Endothelial cell (in vitro differentiated cells): ENCODE measurements around the gene ALG9. TPM values are rescaled to one million over a fixed set of nuclear protein-coding genes. Genes with fewer than 3 reads are reported as not detected.
A peak's percentile ranks its signal among the peaks of the same experiment; 100 is the strongest.
"Not testable (repeated sequence)": the region's sequence is repeated elsewhere in the genome, so short reads cannot be mapped to it uniquely, and the experiment has no call there.

Source experiments
- DNase-seq: peaks from one replicate; pipeline ENCODE4 v3.0.0; 2021; ENCODE audit warnings: low spot score
- H3K27ac Mint-ChIP-seq: one replicate; pipeline ENCODE4 v1.8.0; 2021; ENCODE audit warnings: mixed read lengths, inconsistent platforms; ENCODE audit not compliant: unreplicated experiment
- H3K27me3 Mint-ChIP-seq: one replicate; pipeline ENCODE4 v1.8.0; 2021; ENCODE audit warnings: mild to moderate bottlenecking, moderate library complexity, mixed read lengths, inconsistent platforms; ENCODE audit not compliant: unreplicated experiment
- H3K36me3 Mint-ChIP-seq: one replicate; pipeline ENCODE4 v1.8.0; 2021; ENCODE audit warnings: mild to moderate bottlenecking, low read depth, mixed read lengths, inconsistent platforms; ENCODE audit not compliant: unreplicated experiment
- H3K4me1 Mint-ChIP-seq: one replicate; pipeline ENCODE4 v1.8.0; 2021; ENCODE audit warnings: mild to moderate bottlenecking, mixed read lengths, inconsistent platforms; ENCODE audit not compliant: unreplicated experiment
- H3K4me3 Mint-ChIP-seq: one replicate; pipeline ENCODE4 v1.8.0; 2021; ENCODE audit warnings: mild to moderate bottlenecking, mixed read lengths, inconsistent platforms; ENCODE audit not compliant: unreplicated experiment
- H3K9me3 Mint-ChIP-seq: one replicate; pipeline ENCODE4 v1.8.0; 2021; ENCODE audit warnings: mixed read lengths, inconsistent platforms; ENCODE audit not compliant: unreplicated experiment
- total RNA-seq: library from RNA; stranded (reverse); fragmentation: NEBNext Ultra II Directional; extraction: Animal tissue kit (Norgen Biotek cat#: 25700); gene quantifications from one replicate; pipeline ENCODE4 v1.2.1, GENCODE V29; 2021; ENCODE audit not compliant: unreplicated experiment
- TF ChIP-seq, protein P1 (sequence below): fragments of 200-600 bp; sonication (generic); IDR thresholded peaks from one replicate; pipeline ENCODE4 v1.5.0; 2021; ENCODE audit warnings: antibody characterized with exemption; ENCODE audit not compliant: unreplicated experiment

ALG9 gene
- total RNA-seq, 1 donor from 2014 or later = 35.8 TPM

GRCh38 chr11:111777094-111778046 lies 94.0 kb downstream of the ALG9 start:
- TF ChIP-seq, protein P1, sequence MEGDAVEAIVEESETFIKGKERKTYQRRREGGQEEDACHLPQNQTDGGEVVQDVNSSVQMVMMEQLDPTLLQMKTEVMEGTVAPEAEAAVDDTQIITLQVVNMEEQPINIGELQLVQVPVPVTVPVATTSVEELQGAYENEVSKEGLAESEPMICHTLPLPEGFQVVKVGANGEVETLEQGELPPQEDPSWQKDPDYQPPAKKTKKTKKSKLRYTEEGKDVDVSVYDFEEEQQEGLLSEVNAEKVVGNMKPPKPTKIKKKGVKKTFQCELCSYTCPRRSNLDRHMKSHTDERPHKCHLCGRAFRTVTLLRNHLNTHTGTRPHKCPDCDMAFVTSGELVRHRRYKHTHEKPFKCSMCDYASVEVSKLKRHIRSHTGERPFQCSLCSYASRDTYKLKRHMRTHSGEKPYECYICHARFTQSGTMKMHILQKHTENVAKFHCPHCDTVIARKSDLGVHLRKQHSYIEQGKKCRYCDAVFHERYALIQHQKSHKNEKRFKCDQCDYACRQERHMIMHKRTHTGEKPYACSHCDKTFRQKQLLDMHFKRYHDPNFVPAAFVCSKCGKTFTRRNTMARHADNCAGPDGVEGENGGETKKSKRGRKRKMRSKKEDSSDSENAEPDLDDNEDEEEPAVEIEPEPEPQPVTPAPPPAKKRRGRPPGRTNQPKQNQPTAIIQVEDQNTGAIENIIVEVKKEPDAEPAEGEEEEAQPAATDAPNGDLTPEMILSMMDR = peak; percentile 54
- no peaks in the 10 kb centered on the region for H3K9me3 Mint-ChIP-seq
- no peaks in the 10 kb centered on the region for H3K4me1 Mint-ChIP-seq
- H3K27me3 Mint-ChIP-seq = no peaks in the 10 kb centered on the region
- DNase-seq = peak; percentile 8
- no peak overlapping the region for H3K4me3 Mint-ChIP-seq
- H3K27ac Mint-ChIP-seq = no peak overlapping the region
- H3K36me3 Mint-ChIP-seq = no peaks in the 10 kb centered on the region

DNA sequence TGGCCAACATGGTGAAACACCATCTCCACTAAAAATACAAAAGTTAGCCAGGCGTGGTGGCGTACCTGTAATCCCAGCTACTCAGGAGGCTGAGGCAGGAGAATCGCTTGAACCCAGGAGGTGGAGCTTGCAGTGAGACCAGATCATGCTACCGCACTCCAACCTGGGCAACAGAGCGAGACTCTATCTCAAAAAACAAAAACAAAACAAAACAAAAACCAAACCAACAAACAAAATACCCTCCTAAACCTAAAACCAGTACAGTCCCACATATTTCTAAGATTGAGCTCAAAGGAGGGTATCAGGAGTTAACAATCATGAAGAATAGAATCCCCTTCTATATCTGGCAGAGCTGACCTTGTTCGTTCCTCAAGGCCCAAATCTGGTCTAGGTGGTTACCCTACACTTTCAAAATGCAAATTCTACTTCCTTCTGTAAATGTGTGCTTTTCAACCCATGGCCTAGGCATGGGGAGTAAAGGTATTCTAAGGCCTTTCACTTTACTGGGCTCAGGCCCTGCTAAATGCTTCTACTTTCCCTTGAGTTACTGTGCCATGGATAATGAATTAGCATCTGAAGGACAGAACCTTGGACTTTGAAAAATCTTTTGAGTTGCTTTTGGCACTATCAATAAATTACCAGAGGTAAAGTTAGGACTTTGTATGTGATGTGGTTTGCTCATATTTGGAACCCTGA lies 94.8 kb downstream of the ALG9 start:
- no peak for DNase-seq
- TF ChIP-seq, protein P1 = no peak
- H3K36me3 Mint-ChIP-seq = no peaks in the 10 kb centered on the region
- no peaks in the 10 kb centered on the region for H3K9me3 Mint-ChIP-seq
- H3K27me3 Mint-ChIP-seq = no peaks in the 10 kb centered on the region
- no peak overlapping the region for H3K27ac Mint-ChIP-seq
- H3K4me3 Mint-ChIP-seq = no peak overlapping the region
- H3K4me1 Mint-ChIP-seq = no peaks in the 10 kb centered on the region

DNA sequence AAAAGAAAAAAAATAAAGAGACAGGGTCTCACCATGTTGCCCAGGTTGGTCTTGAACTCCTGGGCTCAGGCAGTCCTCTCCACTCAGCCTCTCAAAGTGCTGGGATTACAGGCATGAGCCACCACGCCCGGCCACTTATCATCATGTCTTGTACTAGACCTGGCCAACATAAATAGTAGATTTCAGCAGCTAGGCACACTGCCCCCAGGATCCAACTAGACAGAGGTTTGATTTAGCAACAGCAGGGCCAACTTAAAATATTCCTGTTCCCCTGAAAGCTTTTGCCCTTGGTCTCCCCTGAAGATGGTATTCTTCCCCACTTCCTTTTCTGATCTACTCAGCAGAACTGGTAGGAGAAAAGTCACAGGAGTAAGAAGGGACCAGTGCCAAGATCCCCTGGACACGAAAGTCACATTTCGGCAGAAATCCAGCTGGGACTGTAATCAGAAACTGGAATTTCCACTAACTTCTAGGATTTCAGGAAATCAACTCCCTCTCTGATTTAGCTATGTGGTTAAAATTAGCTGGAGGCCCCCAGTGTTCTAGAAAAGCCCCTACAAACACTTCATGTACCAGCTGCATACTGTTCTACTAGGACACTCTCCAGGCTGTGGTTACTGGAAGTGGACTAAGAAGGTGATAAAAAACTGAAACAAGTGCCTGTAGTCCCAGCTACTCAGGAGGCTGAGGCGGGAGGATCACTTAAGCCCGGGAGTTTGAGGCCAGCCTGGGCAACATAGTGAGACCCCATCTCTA lies 96.2 kb downstream of the ALG9 start:
- Mint-ChIP-seq H3K4me1 (no peaks in the 10 kb centered on the region), H3K27ac (no peak overlapping the region), H3K4me3 (no peak overlapping the region), H3K27me3 (peaks cover 1% of the 10 kb centered on the region), H3K9me3 (no peaks in the 10 kb centered on the region), H3K36me3 (no peaks in the 10 kb centered on the region)
- DNase-seq = no peak
- TF ChIP-seq, protein P1 = no peak

DNA sequence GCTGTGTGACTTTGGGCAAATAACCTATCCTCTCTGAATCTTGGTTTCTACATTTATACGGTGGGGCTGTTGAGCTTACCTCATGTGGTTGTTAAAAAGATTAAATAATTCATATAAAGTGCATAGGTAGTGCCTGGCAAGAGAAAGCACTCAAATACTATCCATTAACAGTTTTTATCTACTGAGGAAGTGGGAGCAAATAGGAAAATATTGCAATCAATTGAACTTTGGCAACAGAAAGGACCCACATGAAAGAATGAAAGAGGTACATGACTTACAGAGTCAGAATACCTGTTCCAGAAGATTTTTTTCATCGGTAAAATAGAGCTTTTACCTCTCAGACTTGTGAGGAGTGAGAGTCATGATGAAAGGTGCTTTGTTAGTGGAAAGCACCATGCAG lies 98.8 kb downstream of the ALG9 start:
- Mint-ChIP-seq H3K4me1 (no peaks in the 10 kb centered on the region), H3K27ac (no peak overlapping the region), H3K27me3 (peaks cover 1% of the 10 kb centered on the region), H3K9me3 (no peaks in the 10 kb centered on the region), H3K36me3 (no peaks in the 10 kb centered on the region), H3K4me3 (no peak overlapping the region)
- TF ChIP-seq, protein P1 = no peak
- no peak for DNase-seq

GRCh38 chr11:111771205-111771604 lies 100.2 kb downstream of the ALG9 start:
- not testable (repeated sequence) for H3K9me3 Mint-ChIP-seq, H3K4me3 Mint-ChIP-seq, H3K36me3 Mint-ChIP-seq, DNase-seq, H3K27ac Mint-ChIP-seq, H3K4me1 Mint-ChIP-seq, H3K27me3 Mint-ChIP-seq
